Hematopoietic multipotent progenitor cell (in vitro differentiated cells): Measurements from ENCODE around the gene CCDC73. TPM values are rescaled to one million over a fixed set of nuclear protein-coding genes. Genes with fewer than 3 reads are reported as not detected.
"Not testable (repeated sequence)": the region's sequence is repeated elsewhere in the genome, so short reads cannot be mapped to it uniquely, and the experiment has no call there.

ENCODE experiments used
- DNase-seq, 3 donors: peaks; one replicate each; pipeline ENCODE4 v3.0.0-alpha.2; 2011 to 2015; ENCODE audit warnings: low read depth in 2 of 3, low spot score in 2 of 3
- total RNA-seq: library from RNA; depleted of rRNA; stranded (reverse); fragments of >200 nt; gene quantifications from one replicate; pipeline ENCODE4 v1.2.3, GENCODE V29; 2012

Gene CCDC73
- total RNA-seq, 1 donor, result under 0.01 TPM

GRCh38 chr11:32602657-32603415, 191.6 kb downstream of the CCDC73 start:
- no peak for DNase-seq

DNA sequence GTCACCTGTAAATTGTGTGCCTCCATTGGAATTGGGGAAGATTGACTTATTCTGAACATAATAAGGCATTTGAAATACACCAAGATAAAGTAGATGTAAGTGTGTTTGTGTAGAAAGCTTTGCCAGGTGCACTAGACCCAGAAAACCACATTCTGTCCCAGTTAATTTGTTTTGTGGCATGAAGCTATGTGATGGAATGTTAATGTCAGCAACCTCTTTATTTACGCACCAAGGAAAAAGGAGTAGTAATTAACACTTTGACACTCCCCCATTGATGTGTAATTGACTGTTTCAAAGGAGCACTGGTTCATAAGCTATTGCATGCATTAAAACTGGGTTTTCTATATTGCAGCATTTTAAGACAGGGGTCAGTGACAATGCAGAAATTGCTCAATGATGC, 196.5 kb downstream of the CCDC73 start:
- DNase-seq, result no peak

- not testable (repeated sequence) for DNase-seq
Observed at GRCh38 chr11:32596114-32596513, 198.3 kb downstream of the CCDC73 start.

- peak in 1 of 3 donors; percentile 67 for DNase-seq
Observed at GRCh38 chr11:32594272-32594671, 200.2 kb downstream of the CCDC73 start.

GRCh38 chr11:32586576-32587190, 207.8 kb downstream of the CCDC73 start:
- peak in 2 of 3 donors; percentile 29 to 50 for DNase-seq

DNA sequence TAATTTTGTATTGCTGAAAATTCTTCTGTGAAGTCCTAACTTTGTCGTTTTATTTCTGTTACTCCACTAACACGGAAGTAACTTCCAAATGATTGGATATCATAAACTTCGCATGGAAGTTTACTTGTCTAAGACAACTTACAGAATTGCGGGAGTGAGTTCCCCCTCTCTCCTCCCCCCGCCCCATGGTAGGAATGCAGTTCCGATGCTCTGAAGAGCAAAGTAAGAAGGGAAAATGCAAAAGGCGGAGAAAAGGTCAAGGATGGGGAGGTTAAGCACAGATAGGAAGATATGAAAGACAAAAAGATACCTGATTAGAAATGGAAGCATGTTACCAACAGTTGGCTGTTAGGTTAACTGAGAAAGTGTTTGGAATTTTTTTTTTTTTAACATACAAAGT, 209.5 kb downstream of the CCDC73 start:
- DNase-seq, result no peak

DNA sequence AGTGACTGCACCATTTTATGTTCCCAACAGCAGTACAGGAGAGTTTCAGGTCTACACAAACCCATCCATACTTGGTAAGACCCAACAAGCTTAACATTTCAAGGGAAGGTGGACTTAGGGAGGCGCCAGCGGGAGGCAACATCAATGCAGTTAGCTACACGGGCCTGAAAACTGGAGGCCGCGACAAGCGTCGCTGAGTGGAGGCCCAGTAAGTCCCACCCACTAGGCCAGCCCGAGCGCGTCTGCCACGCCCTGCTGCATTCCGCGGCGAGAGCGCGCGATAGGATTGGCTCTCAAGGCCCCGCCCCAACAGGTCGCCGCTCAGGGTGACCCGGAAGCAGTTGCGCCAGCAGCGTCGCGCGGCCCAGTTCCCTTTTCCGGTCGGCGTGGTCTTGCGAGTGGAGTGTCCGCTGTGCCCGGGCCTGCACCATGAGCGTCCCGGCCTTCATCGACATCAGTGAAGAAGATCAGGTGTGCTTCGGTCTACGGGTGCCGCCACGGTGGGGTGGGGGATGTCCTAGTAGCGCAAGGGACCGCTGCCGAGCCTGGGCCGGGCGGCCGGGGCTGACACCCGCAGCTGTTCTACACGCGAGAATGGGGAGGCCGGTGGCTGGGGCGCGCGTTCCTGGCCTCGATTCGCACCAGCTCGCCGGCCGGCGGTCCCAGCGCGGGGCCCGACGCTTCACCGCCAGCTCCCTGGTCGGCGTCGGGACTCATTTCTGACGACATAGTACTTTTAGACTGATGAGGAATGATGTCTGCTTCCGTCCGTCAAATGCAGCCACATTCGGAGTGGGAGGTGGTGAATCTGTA, 210.8 kb downstream of the CCDC73 start, which contains the start of gene EIF3M:
Gene EIF3M, plus strand, starts transcription at position 373 of the 813 bp plus-strand sequence. Its CDS starts 57 bp downstream, at position 430.
- DNase-seq, result peak; percentile 86 to 95 (median 95)

- no peak for DNase-seq
Observed at GRCh38 chr11:32581556-32581955, 212.9 kb downstream of the CCDC73 start.

- DNase-seq, result no peak
Observed at GRCh38 chr11:32580967-32581366, 213.5 kb downstream of the CCDC73 start.

GRCh38 chr11:32576456-32576855, 218.0 kb downstream of the CCDC73 start:
- DNase-seq, result no peak

DNA sequence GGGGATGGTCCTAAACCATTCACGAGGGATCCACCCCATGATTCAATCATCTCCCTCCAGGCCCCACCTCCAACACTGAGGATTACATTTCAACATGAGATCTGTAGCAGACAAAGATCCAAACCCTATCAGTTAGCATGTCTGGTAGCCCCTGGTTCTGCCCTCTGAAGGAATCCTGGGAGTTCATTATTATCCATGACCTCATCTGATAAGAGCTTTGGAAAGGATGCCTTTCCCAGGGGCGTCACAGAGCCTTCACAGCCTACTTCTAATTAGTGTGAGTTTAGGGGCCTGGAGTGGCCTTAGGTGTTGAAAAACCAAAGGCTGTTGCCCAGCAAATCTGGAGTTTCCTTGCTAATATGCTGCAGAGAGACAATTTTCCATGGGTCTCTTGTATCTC, 219.4 kb downstream of the CCDC73 start:
- no peak for DNase-seq

GRCh38 chr11:32574421-32574820, 220.0 kb downstream of the CCDC73 start:
- no peak for DNase-seq

GRCh38 chr11:32573228-32573627, 221.2 kb downstream of the CCDC73 start:
- DNase-seq, result no peak

DNA sequence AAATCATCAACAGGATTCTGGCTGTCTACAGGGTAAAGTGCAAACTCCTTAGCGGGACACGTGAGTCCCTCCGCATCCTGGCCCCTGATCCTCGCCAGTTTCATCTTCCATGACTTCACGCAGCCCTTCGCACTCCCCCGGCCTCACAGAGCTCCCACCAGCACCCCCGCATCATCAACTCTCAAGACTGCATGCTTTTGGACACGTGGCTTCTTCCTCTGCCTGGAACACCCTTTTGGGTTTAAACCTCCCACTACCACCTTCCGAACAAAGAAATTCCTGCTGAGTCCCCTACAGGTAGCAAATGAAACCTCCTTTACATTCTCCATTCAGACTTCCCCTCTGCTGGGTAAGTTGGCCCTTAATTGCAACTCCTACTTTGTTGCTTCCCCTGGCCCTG, 223.4 kb downstream of the CCDC73 start:
- no peak for DNase-seq

DNA sequence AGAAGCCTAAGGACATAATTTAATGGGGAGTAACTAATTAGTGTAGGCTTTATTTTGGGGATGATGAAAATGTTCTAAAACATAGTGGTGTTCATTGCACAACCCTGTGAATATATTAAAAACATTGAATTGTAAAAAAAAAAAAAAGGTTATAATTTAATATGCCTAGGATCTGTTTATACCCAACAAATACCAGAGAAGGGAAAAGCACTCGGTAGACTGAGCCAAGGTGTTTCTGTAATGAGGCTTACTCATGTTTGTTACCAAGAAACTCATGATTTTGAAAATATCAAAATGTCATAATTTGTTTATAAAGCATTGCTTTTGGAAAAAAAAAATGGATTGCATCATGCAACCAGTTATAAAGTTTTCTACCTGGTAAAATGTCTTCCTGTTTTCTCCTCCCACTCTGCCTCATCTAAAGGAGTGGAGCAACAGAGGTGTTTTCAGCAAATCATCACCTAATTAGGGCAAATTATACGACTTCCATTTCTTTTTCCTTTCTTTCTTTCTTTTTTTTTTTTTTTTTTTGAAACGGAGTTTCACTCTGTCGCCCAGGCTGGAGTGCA, 225.1 kb downstream of the CCDC73 start:
- DNase-seq, result no peak

GRCh38 chr11:32567154-32567553, 227.3 kb downstream of the CCDC73 start:
- DNase-seq, result no peak

DNA sequence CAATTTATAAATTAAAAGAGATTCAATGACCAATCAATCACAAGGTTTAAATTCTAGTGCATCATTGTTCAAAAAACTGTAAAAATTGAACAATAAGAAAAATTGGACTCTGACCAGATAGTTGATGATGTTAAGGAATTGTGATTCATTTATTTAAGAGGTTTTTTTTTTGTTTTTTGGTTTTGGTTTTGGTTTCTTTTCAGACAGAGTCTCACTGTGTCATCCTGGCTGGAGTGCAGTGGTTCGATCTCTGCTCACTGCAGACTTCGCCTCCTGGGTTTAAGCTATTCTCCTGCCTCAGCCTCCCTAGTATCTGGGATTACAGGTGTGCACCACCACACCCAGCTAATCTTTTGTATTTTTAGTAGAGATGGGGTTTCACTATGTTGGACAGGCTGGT, 227.9 kb downstream of the CCDC73 start:
- no peak for DNase-seq

DNA sequence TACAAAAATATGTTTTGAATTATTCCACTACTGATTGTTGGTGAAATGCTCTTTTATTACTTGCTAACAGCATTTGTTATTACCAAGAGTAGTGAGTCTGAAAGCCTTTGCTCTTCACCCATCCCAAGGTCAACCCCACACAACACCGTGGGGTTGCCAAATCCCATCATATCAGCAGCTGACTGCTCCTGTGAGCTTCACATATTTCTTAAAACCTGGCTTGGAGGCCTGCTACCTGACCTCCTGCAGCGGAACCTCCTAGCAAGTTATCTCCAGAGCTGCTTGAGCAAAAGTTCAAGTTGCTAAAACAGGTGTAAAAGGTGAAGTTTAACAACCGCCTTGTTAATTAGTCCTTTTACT, 230.9 kb downstream of the CCDC73 start:
- no peak for DNase-seq

DNA sequence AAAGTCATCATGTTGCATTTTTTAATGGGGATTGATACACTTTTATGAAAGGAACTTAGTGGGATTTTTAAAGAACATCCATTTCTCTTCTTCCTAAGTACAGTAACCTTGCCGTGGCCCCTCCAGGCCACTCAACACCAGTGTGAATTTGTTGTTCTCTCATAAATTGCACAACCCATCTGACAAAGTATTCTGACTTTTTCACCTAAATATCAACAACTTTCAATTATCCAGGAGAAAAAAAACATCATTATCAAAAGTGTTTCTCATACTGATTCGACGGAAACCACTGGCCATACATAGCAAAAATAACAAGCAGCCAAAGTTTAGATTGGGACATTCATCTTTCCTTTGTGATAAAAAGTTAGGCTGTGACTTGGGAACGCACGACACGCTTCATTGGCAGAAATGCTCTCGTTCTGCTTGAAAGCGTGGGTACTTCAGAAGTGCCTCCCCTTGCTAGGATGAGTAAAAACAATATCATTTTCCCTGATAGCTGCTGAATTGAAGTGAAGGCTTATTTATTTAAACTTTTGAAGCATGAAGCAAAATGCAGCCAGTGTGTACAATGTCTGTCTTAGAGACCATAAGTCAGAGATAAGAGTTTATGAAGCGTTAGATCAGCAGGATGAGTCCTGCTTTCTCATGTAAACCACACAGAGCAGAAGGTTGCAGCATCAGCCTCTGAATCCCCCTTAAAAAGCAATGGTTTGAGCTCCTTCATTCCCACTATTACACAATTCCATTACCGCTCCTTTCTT, 231.4 kb downstream of the CCDC73 start:
- DNase-seq, result no peak

GRCh38 chr11:32561835-32562234, 232.6 kb downstream of the CCDC73 start:
- DNase-seq, result no peak
